Liver (tissue), 9 donors: ENCODE data around the gene CYP17A1. TPM values are rescaled to one million over a fixed set of nuclear protein-coding genes. Genes with fewer than 3 reads are reported as not detected.

Experiments
- DNase-seq: peaks from one replicate; pipeline ENCODE4 v3.0.0-alpha.2; 2017; ENCODE audit warnings: low spot score
- H3K27ac ChIP-seq, 2 donors: one replicate each; pipeline ENCODE4 v1.7.0; 2013; ENCODE audit warnings: inconsistent platforms in 2 of 2, low read length in 2 of 2, control low read depth in 1 of 2, low read depth in 1 of 2, mild to moderate bottlenecking in 1 of 2
- H3K27me3 ChIP-seq, 4 donors: one replicate each; pipeline versions ENCODE4 v1.6.1 to v1.7.0; 2013; ENCODE audit warnings: low read length in 3 of 4, inconsistent platforms in 1 of 4, mild to moderate bottlenecking in 1 of 4, moderate library complexity in 1 of 4; ENCODE audit not compliant: control insufficient read depth in 4 of 4, insufficient read depth in 4 of 4
- H3K36me3 ChIP-seq, 4 donors: one replicate each; pipeline versions ENCODE4 v1.6.1 to v1.7.0; 2013; ENCODE audit warnings: low read length in 3 of 4, mild to moderate bottlenecking in 3 of 4, low read depth in 1 of 4, moderate library complexity in 1 of 4; ENCODE audit not compliant: control insufficient read depth in 4 of 4, insufficient read depth in 3 of 4
- H3K4me1 ChIP-seq, 4 donors: one replicate each; pipeline versions ENCODE4 v1.6.1 to v1.7.0; 2013; ENCODE audit warnings: low read length in 3 of 4, mild to moderate bottlenecking in 3 of 4, moderate library complexity in 1 of 4; ENCODE audit not compliant: control insufficient read depth in 4 of 4, insufficient read depth in 4 of 4
- H3K4me3 ChIP-seq, 3 donors: one replicate each; pipeline versions ENCODE4 v1.6.1 to v1.7.0; 2013; ENCODE audit warnings: low read length in 3 of 3, control low read depth in 1 of 3, low read depth in 1 of 3, mild to moderate bottlenecking in 1 of 3
- H3K9ac ChIP-seq, 2 donors: one replicate each; pipeline ENCODE4 v1.7.0; 2013; ENCODE audit warnings: low read length in 2 of 2, mild to moderate bottlenecking in 2 of 2, moderate library complexity in 2 of 2, control low read depth in 1 of 2, low read depth in 1 of 2
- H3K9me3 ChIP-seq, 4 donors: one replicate each; pipeline versions ENCODE4 v1.6.1 to v1.7.0; 2013; ENCODE audit warnings: low read length in 3 of 4; ENCODE audit not compliant: control insufficient read depth in 4 of 4
- EGR1 ChIP-seq, 2 donors: IDR thresholded peaks; 2 replicates each; pipeline ENCODE4 v1.6.1; 2016 to 2018; ENCODE audit warnings: antibody characterized with exemption in 2 of 2, low read depth in 2 of 2
- FOXA1 ChIP-seq: IDR thresholded peaks from 2 replicates; pipeline ENCODE4 v1.6.1; 2016; ENCODE audit warnings: antibody characterized with exemption
- FOXA2 ChIP-seq: IDR thresholded peaks from 2 replicates; pipeline ENCODE4 v1.6.1; 2016; ENCODE audit warnings: antibody characterized with exemption
- GABPA ChIP-seq, 2 donors: IDR thresholded peaks in 1 of 2; conservative IDR thresholded peaks in 1 of 2; 2 replicates each; pipeline ENCODE4 v1.6.1; 2016; ENCODE audit warnings: antibody characterized with exemption in 2 of 2, mild to moderate bottlenecking in 1 of 2, moderate library complexity in 1 of 2
- HNF4A ChIP-seq, 2 donors: conservative IDR thresholded peaks; 2 replicates each; pipeline ENCODE4 v1.6.1; 2016; ENCODE audit warnings: antibody characterized with exemption in 2 of 2, mild to moderate bottlenecking in 2 of 2
- NR2F2 ChIP-seq: IDR thresholded peaks from 2 replicates; pipeline ENCODE4 v1.6.1; 2016; ENCODE audit warnings: antibody characterized with exemption
- RAD21 ChIP-seq, 2 donors: IDR thresholded peaks; 2 replicates each; pipeline ENCODE4 v1.6.1; 2016; ENCODE audit warnings: antibody characterized with exemption in 2 of 2, mild to moderate bottlenecking in 2 of 2
- SP1 ChIP-seq: IDR thresholded peaks from 2 replicates; pipeline ENCODE4 v1.6.1; 2018; ENCODE audit warnings: antibody characterized with exemption, mild to moderate bottlenecking
- YY1 ChIP-seq: IDR thresholded peaks from 2 replicates; pipeline ENCODE4 v1.6.1; 2016; ENCODE audit warnings: antibody characterized with exemption, mild to moderate bottlenecking
- WGBS: extraction: QIAGEN DNeasy Blood & Tissue Kit; methylation state at CpG from one replicate; pipeline ENCODE4 v1.1.7; 2013; 5-methylcytosine and 5-hydroxymethylcytosine counted together
- polyA plus RNA-seq, 2 donors: library from polyadenylated mRNA; stranded (reverse) in 1 of 2; unstranded in 1 of 2; fragments of 200-250 nt in 1 of 2; fragments of >200 nt in 1 of 2; fragmentation: Nextera tagmentation in 1 of 2; extraction: Ambion mirVana in 1 of 2; gene quantifications; one replicate each; pipeline versions ENCODE4 v1.2.1 to v1.2.3, GENCODE V29; 2013 to 2015
- total RNA-seq, 2 donors: library from RNA; depleted of rRNA; stranded (reverse); fragments of >200 nt; gene quantifications; one replicate each; pipeline ENCODE4 v1.2.3, GENCODE V29; 2014
- TF ChIP-seq, protein P1 (sequence below): IDR thresholded peaks from 2 replicates; pipeline ENCODE4 v1.6.1; 2016; ENCODE audit warnings: antibody characterized with exemption
- TF ChIP-seq, protein P2 (sequence below): IDR thresholded peaks from 2 replicates; pipeline ENCODE4 v1.6.1; 2016; ENCODE audit warnings: antibody characterized with exemption, mild to moderate bottlenecking
- donor health status: healthy.
- donor health status: healthy.
- donor health status: healthy.
- donor health status: healthy.
- donor health status: healthy.

The CYP17A1 gene, protein sequence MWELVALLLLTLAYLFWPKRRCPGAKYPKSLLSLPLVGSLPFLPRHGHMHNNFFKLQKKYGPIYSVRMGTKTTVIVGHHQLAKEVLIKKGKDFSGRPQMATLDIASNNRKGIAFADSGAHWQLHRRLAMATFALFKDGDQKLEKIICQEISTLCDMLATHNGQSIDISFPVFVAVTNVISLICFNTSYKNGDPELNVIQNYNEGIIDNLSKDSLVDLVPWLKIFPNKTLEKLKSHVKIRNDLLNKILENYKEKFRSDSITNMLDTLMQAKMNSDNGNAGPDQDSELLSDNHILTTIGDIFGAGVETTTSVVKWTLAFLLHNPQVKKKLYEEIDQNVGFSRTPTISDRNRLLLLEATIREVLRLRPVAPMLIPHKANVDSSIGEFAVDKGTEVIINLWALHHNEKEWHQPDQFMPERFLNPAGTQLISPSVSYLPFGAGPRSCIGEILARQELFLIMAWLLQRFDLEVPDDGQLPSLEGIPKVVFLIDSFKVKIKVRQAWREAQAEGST
- total RNA-seq (1 to 10 TPM in 1 of 2 donors, not detected in 1; 1.0 TPM), polyA plus RNA-seq (10 to 100 TPM in 1 of 2 donors, under 1 TPM in 1; 0.16 to 13.1 TPM)

- H3K9me3 ChIP-seq, result peaks cover 0 to 7% (median under 1%) of the 10 kb centered on the region in 4 donors
- no peak within 1 kb of the TSS for H3K27ac ChIP-seq
- H3K4me1 ChIP-seq, result peaks cover 1 to 10% (median 7%) of the 10 kb centered on the region in 4 donors
- no peaks in the 10 kb centered on the region for H3K27me3 ChIP-seq
- no peak for DNase-seq
- TF ChIP-seq HNF4A (conservative IDR thresholded peaks at IDR 0.05) (peak in 1 of 2 donors; percentile 26), RAD21 (IDR thresholded peaks at IDR 0.05) (no peak), SP1 (peak; percentile 13)
- no peaks in the 10 kb centered on the region for H3K36me3 ChIP-seq
- no peak within 1 kb of the TSS for H3K9ac ChIP-seq
- WGBS, result 69% methylated on average over 5 of the region's 5 CpGs
- H3K4me3 ChIP-seq, result no peak within 1 kb of the TSS
Measured at GRCh38 chr10:102837230-102837721, at the start of gene CYP17A1. Gene CYP17A1 (minus strand): TSS chr10:102837413. CDS start chr10:102837361, 52 bp downstream.

DNA sequence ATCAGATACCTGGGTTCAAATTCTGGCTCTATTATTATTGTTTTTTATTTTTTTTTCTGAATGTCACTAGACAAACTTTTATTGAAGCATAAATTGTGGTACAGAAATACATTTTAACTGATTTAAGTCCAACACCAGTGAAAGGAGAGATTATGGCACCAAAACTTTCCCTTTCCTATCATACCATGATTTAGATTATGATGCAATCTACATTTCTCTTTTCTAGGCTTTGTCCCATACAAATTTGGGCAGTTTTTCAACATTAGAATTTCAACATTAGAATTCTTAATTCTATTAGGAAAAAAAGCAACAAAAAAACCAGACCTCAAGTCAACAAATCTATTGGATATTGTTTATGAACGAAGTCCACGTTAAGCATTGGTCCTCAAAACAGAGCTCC lies 43.0 kb upstream of the CYP17A1 start:
- peaks cover 2 to 10% (median 8%) of the 10 kb centered on the region in 4 donors for H3K4me1 ChIP-seq
- no peak for TF ChIP-seq NR2F2
- TF ChIP-seq EGR1 (IDR thresholded peaks at IDR 0.05; ENCODE audit: low read depth in 2 of 2), result no peak
- TF ChIP-seq GABPA (IDR thresholded peaks at IDR 0.05 in 1 of 2, conservative IDR thresholded peaks at IDR 0.05 in 1 of 2), result no peak
- no peak for TF ChIP-seq YY1
- TF ChIP-seq FOXA1, result no peak
- no peak for TF ChIP-seq FOXA2
- TF ChIP-seq, protein P1, sequence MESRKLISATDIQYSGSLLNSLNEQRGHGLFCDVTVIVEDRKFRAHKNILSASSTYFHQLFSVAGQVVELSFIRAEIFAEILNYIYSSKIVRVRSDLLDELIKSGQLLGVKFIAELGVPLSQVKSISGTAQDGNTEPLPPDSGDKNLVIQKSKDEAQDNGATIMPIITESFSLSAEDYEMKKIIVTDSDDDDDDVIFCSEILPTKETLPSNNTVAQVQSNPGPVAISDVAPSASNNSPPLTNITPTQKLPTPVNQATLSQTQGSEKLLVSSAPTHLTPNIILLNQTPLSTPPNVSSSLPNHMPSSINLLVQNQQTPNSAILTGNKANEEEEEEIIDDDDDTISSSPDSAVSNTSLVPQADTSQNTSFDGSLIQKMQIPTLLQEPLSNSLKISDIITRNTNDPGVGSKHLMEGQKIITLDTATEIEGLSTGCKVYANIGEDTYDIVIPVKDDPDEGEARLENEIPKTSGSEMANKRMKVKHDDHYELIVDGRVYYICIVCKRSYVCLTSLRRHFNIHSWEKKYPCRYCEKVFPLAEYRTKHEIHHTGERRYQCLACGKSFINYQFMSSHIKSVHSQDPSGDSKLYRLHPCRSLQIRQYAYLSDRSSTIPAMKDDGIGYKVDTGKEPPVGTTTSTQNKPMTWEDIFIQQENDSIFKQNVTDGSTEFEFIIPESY, result no peak
- TF ChIP-seq, protein P2, sequence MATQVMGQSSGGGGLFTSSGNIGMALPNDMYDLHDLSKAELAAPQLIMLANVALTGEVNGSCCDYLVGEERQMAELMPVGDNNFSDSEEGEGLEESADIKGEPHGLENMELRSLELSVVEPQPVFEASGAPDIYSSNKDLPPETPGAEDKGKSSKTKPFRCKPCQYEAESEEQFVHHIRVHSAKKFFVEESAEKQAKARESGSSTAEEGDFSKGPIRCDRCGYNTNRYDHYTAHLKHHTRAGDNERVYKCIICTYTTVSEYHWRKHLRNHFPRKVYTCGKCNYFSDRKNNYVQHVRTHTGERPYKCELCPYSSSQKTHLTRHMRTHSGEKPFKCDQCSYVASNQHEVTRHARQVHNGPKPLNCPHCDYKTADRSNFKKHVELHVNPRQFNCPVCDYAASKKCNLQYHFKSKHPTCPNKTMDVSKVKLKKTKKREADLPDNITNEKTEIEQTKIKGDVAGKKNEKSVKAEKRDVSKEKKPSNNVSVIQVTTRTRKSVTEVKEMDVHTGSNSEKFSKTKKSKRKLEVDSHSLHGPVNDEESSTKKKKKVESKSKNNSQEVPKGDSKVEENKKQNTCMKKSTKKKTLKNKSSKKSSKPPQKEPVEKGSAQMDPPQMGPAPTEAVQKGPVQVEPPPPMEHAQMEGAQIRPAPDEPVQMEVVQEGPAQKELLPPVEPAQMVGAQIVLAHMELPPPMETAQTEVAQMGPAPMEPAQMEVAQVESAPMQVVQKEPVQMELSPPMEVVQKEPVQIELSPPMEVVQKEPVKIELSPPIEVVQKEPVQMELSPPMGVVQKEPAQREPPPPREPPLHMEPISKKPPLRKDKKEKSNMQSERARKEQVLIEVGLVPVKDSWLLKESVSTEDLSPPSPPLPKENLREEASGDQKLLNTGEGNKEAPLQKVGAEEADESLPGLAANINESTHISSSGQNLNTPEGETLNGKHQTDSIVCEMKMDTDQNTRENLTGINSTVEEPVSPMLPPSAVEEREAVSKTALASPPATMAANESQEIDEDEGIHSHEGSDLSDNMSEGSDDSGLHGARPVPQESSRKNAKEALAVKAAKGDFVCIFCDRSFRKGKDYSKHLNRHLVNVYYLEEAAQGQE, result no peak
- 82% methylated on average over 2 of the region's 2 CpGs for WGBS
- no peaks in the 10 kb centered on the region for H3K9me3 ChIP-seq
- no peak overlapping the region for H3K4me3 ChIP-seq
- no peaks in the 10 kb centered on the region for H3K27me3 ChIP-seq
- H3K9ac ChIP-seq, result no peak overlapping the region
- H3K27ac ChIP-seq, result no peak overlapping the region
- H3K36me3 ChIP-seq, result peaks cover 0 to 4% (median 0%) of the 10 kb centered on the region in 4 donors
- no peak for DNase-seq
